ENCODE measurements around the gene VSIG10. TPM values are rescaled to one million over a fixed set of nuclear protein-coding genes. Genes with fewer than 3 reads are reported as not detected.
A peak's percentile ranks its signal among the peaks of the same experiment; 100 is the strongest.

Gene VSIG10
- total and polyA plus RNA-seq, 2 of the 13 experiments (the other 11 are each of a cell fraction or from before 2014, with no cell fraction given) = 25.6 to 42.5 TPM

DNA sequence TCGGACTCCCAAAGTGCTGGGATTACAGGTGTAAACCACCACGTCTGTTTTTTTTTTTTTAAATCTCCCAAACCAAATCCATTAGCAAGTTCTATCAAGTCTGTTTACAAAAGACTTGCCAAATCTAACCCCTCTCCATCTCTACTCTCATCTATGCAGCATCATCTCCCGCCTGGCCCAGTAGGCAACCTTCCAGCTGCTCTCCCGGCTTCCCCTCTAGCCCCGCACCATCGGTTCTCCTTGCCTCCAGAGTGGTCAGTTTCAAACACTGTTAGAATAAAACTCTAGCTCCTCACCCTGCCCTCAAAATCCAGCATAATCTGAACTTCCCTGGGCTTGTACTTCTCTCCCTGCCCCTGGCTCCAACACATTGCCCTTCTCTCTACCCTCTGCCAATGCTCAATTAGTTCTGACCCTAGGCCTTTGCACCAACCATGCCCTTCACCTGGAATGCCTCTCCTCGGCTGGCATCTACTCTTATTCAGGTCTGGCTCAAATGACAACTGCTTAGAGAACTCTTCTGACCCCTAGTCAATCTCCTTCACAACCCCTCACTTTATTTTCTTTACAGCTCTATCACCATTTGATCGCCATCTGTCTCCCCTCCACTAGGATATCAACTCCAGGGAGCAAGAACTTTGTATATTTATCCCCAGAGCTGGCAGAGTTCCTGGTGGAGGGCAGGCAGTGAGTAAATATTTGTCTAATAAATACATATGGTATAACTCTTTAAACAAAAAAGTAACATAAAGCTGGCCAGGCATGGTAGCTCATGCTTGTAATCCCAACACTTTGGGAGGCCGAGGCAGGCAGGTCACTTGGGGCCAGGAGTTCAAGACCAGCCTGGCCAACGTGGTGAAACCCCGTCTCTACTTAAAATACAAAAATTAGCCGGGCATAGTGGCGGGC lies 47.7 kb downstream of the VSIG10 start (continued):
- TF ChIP-seq, protein P1, sequence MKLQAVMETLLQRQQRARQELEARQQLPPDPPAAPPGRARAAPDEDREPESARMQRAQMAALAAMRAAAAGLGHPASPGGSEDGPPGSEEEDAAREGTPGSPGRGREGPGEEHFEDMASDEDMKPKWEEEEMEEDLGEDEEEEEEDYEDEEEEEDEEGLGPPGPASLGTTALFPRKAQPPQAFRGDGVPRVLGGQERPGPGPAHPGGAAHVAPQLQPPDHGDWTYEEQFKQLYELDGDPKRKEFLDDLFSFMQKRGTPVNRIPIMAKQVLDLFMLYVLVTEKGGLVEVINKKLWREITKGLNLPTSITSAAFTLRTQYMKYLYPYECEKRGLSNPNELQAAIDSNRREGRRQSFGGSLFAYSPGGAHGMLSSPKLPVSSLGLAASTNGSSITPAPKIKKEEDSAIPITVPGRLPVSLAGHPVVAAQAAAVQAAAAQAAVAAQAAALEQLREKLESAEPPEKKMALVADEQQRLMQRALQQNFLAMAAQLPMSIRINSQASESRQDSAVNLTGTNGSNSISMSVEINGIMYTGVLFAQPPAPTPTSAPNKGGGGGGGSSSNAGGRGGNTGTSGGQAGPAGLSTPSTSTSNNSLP (IDR thresholded peaks at IDR 0.05; ENCODE audit: low read depth, low read length) = peak; percentile 57
- TF ChIP-seq ARNT (IDR thresholded peaks at IDR 0.05) (no peak), CHD4 (IDR thresholded peaks at IDR 0.05; ENCODE audit: borderline replicate concordance, low read length) (0 out of 2 replicates have a peak, but pooled peaks have one; percentile 76), STAT6 (CRISPR knock-in tag; IDR thresholded peaks at IDR 0.05; ENCODE audit: borderline replicate concordance) (no peak), ZNF281 (CRISPR knock-in tag; IDR thresholded peaks at IDR 0.05; ENCODE audit: borderline replicate concordance) (no peak), CBFB (CRISPR knock-in tag; IDR thresholded peaks at IDR 0.05) (no peak)
- TF ChIP-seq, protein P2, sequence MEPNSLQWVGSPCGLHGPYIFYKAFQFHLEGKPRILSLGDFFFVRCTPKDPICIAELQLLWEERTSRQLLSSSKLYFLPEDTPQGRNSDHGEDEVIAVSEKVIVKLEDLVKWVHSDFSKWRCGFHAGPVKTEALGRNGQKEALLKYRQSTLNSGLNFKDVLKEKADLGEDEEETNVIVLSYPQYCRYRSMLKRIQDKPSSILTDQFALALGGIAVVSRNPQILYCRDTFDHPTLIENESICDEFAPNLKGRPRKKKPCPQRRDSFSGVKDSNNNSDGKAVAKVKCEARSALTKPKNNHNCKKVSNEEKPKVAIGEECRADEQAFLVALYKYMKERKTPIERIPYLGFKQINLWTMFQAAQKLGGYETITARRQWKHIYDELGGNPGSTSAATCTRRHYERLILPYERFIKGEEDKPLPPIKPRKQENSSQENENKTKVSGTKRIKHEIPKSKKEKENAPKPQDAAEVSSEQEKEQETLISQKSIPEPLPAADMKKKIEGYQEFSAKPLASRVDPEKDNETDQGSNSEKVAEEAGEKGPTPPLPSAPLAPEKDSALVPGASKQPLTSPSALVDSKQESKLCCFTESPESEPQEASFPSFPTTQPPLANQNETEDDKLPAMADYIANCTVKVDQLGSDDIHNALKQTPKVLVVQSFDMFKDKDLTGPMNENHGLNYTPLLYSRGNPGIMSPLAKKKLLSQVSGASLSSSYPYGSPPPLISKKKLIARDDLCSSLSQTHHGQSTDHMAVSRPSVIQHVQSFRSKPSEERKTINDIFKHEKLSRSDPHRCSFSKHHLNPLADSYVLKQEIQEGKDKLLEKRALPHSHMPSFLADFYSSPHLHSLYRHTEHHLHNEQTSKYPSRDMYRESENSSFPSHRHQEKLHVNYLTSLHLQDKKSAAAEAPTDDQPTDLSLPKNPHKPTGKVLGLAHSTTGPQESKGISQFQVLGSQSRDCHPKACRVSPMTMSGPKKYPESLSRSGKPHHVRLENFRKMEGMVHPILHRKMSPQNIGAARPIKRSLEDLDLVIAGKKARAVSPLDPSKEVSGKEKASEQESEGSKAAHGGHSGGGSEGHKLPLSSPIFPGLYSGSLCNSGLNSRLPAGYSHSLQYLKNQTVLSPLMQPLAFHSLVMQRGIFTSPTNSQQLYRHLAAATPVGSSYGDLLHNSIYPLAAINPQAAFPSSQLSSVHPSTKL (CRISPR knock-in tag; IDR thresholded peaks at IDR 0.05) = peak; percentile 61
- TF ChIP-seq, protein P3, sequence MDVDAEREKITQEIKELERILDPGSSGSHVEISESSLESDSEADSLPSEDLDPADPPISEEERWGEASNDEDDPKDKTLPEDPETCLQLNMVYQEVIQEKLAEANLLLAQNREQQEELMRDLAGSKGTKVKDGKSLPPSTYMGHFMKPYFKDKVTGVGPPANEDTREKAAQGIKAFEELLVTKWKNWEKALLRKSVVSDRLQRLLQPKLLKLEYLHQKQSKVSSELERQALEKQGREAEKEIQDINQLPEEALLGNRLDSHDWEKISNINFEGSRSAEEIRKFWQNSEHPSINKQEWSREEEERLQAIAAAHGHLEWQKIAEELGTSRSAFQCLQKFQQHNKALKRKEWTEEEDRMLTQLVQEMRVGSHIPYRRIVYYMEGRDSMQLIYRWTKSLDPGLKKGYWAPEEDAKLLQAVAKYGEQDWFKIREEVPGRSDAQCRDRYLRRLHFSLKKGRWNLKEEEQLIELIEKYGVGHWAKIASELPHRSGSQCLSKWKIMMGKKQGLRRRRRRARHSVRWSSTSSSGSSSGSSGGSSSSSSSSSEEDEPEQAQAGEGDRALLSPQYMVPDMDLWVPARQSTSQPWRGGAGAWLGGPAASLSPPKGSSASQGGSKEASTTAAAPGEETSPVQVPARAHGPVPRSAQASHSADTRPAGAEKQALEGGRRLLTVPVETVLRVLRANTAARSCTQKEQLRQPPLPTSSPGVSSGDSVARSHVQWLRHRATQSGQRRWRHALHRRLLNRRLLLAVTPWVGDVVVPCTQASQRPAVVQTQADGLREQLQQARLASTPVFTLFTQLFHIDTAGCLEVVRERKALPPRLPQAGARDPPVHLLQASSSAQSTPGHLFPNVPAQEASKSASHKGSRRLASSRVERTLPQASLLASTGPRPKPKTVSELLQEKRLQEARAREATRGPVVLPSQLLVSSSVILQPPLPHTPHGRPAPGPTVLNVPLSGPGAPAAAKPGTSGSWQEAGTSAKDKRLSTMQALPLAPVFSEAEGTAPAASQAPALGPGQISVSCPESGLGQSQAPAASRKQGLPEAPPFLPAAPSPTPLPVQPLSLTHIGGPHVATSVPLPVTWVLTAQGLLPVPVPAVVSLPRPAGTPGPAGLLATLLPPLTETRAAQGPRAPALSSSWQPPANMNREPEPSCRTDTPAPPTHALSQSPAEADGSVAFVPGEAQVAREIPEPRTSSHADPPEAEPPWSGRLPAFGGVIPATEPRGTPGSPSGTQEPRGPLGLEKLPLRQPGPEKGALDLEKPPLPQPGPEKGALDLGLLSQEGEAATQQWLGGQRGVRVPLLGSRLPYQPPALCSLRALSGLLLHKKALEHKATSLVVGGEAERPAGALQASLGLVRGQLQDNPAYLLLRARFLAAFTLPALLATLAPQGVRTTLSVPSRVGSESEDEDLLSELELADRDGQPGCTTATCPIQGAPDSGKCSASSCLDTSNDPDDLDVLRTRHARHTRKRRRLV (CRISPR knock-in tag; IDR thresholded peaks at IDR 0.05) = no peak
- TF ChIP-seq, protein P4, sequence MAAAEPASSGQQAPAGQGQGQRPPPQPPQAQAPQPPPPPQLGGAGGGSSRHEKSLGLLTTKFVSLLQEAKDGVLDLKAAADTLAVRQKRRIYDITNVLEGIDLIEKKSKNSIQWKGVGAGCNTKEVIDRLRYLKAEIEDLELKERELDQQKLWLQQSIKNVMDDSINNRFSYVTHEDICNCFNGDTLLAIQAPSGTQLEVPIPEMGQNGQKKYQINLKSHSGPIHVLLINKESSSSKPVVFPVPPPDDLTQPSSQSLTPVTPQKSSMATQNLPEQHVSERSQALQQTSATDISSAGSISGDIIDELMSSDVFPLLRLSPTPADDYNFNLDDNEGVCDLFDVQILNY (CRISPR knock-in tag; conservative IDR thresholded peaks at IDR 0.05) = no peak
